Adrenal gland (tissue), 12 donors: ENCODE measurements around the gene CCDC142. TPM values are rescaled to one million over a fixed set of nuclear protein-coding genes. Genes with fewer than 3 reads are reported as not detected.
A peak's percentile ranks its signal among the peaks of the same experiment; 100 is the strongest.
"Not testable (repeated sequence)": the region's sequence is repeated elsewhere in the genome, so short reads cannot be mapped to it uniquely, and the experiment has no call there.

Source experiments
- DNase-seq, 7 donors: peaks; one replicate each; pipeline ENCODE4 v3.0.0-alpha.2; 2019 to 2020
- H3K27ac ChIP-seq, 5 donors: fragments of 200-600 bp; sonication (generic) in 4 of 5; 1 replicate in 3 of 5; 2 replicates in 2 of 5; pipeline versions ENCODE4 v1.5.1 to v1.8.0; 2016 to 2020; ENCODE audit warnings: mild to moderate bottlenecking in 1 of 5
- H3K27me3 ChIP-seq: fragments of 200-600 bp; 2 replicates; pipeline ENCODE4 v1.8.0; 2021
- H3K36me3 ChIP-seq, 2 donors: fragments of 200-600 bp; replicated peaks in 1 of 2; 1 replicate in 1 of 2; 2 replicates in 1 of 2; pipeline versions ENCODE4 v1.5.1 to v1.8.0; 2018 to 2022
- H3K4me1 ChIP-seq, 2 donors: fragments of 200-600 bp; replicated peaks in 1 of 2; 1 replicate in 1 of 2; 2 replicates in 1 of 2; pipeline versions ENCODE4 v1.5.1 to v1.8.0; 2018 to 2021
- H3K4me3 ChIP-seq, 4 donors: fragments of 200-600 bp; sonication (generic) in 3 of 4; one replicate each; pipeline ENCODE4 v1.5.1; 2016 to 2018
- H3K9me3 ChIP-seq, 3 donors: fragments of 200-600 bp; sonication (generic) in 1 of 3; replicated peaks in 1 of 3; 1 replicate in 2 of 3; 2 replicates in 1 of 3; pipeline versions ENCODE4 v1.5.1 to v1.8.0; 2016 to 2021
- CTCF ChIP-seq, 6 experiments: fragments of 450-650 bp in 4 of 6; fragments of 200-600 bp in 2 of 6; sonication (generic) in 1 of 6; IDR thresholded peaks; 1 replicate in 5 of 6; 2 replicates in 1 of 6; pipeline versions ENCODE4 v1.5.1 to v1.8.0; 2016 to 2021; ENCODE audit warnings: antibody characterized with exemption in 6 of 6, mild to moderate bottlenecking in 2 of 6, moderate library complexity in 1 of 6
- POLR2A ChIP-seq, 2 donors: fragments of 450-650 bp; IDR thresholded peaks; one replicate each; pipeline ENCODE4 v1.6.1; 2017; ENCODE audit warnings: antibody characterized with exemption in 2 of 2, mild to moderate bottlenecking in 2 of 2, moderate library complexity in 1 of 2
- WGBS, 4 donors: extraction: QIAGEN DNeasy Blood & Tissue Kit in 2 of 4; methylation state at CpG; one replicate each; pipeline versions ENCODE4 v1.1.5 to v1.1.7; 2013 to 2017; 5-methylcytosine and 5-hydroxymethylcytosine counted together
- intact Hi-C, 2 donors: fragments of 100-400 bp; cut with DNase I; formaldehyde crosslinking; loops; one replicate each; pipeline versions ENCODE4 v1.14.1 to v1.15.0; 2022 to 2023
- polyA plus RNA-seq, 3 donors: library from polyadenylated mRNA; stranded (reverse); fragments of 200-250 nt in 2 of 3; fragments of 350-450 nt in 1 of 3; fragmentation: Illumina TruSeq in 1 of 3; extraction: RNeasy Lipid Tissue Mini Kit (QIAGEN cat#74804) in 1 of 3; gene quantifications; one replicate each; pipeline ENCODE4 v1.2.3, GENCODE V29; 2013 to 2014
- total RNA-seq, 9 donors: library from RNA; depleted of rRNA in 4 of 9; stranded (reverse); fragments of >200 nt in 4 of 9; fragments of 120-200 nt in 1 of 9; fragmentation: NEBNext Ultra II Directional in 1 of 9; extraction: Animal tissue kit (Norgen Biotek cat#: 25700) in 1 of 9; gene quantifications; one replicate each; pipeline versions ENCODE4 v1.1.0 to v1.2.4, GENCODE V29; 2013 to 2023
- donor health status: healthy with polysubstance abuse.
- donor health status: Bipolar disorder and iron deficiency.
- donor health status: DM: yes; HTN: yes; CAD: no.
- donor health status: DM: no; HTN: no; CAD: no.
- donor health status: DM: no; HTN: no; CAD: no.
- donor health status: DM: yes; HTN: yes; CAD: no.

Gene CCDC142
- total and polyA plus RNA-seq, 12 donors = 3.2 to 46.0 (median 12.3) TPM

- Histone ChIP-seq H3K36me3 (peaks cover 0 to 31% of the 10 kb centered on the region in 2 donors), H3K4me1 (peaks cover 13 to 20% of the 10 kb centered on the region in 2 donors), H3K27ac (no peak overlapping the region), H3K27me3 (no peaks in the 10 kb centered on the region), H3K9me3 (no peaks in the 10 kb centered on the region), H3K4me3 (no peak overlapping the region)
- TF ChIP-seq CTCF (IDR thresholded peaks at IDR 0.05) (no peak), POLR2A (IDR thresholded peaks at IDR 0.05) (no peak)
- 81 to 95% (median 91%) methylated on average over 2 of the region's 2 CpGs for WGBS, 4 donors
- intact Hi-C loops = loop anchor here in 1 of 2 donors (5.0 kb wide), 1 partner anchor 41 kb away; the partner anchor contains the start of genes AUP1, DQX1 and HTRA2
- no peak for DNase-seq
These were observed 3.3 kb upstream of the CCDC142 start for GRCh38 chr2:74486141-74486540.

- 65 to 74% (median 70%) methylated on average over 19 of the region's 19 CpGs for WGBS, 4 donors
- not testable (repeated sequence) for H3K27ac ChIP-seq, H3K9me3 ChIP-seq, DNase-seq, H3K27me3 ChIP-seq
- H3K4me3 ChIP-seq = peak overlapping the region in 3 of 4 donors; percentile 72 to 94 (median 84)
- H3K36me3 ChIP-seq = peaks cover 0 to 31% of the 10 kb centered on the region in 2 donors
- intact Hi-C loops = loop anchor here (5.0 kb wide), 1 partner anchor 104 kb away; no protein-coding TSS in a partner anchor
- H3K4me1 ChIP-seq = peaks cover 13 to 25% of the 10 kb centered on the region in 2 donors
These were observed 922 bp upstream of the CCDC142 start for GRCh38 chr2:74483675-74484164.

GRCh38 chr2:74481961-74482800, 617 bp downstream of the CCDC142 start:
- Histone ChIP-seq H3K9me3 (no peaks in the 10 kb centered on the region), H3K4me1 (peaks cover 13 to 25% of the 10 kb centered on the region in 2 donors), H3K27ac (peak overlapping the region in 4 of 5 donors; percentile 74 to 93 (median 87)), H3K36me3 (peaks cover 0 to 30% of the 10 kb centered on the region in 2 donors), H3K27me3 (no peaks in the 10 kb centered on the region), H3K4me3 (peak overlapping the region; percentile 72 to 99 (median 89))
- DNase-seq = peak in 5 of 7 donors; percentile 37 to 68 (median 55)
- intact Hi-C loops = loop anchor here (5.0 kb wide), 1 partner anchor 105 kb away; no protein-coding TSS in a partner anchor
- WGBS, 4 donors = 1 to 8% (median 2%) methylated on average over 12 to 80 of the region's 80 CpGs
- TF ChIP-seq POLR2A (IDR thresholded peaks at IDR 0.05) (no peak), CTCF (IDR thresholded peaks at IDR 0.05) (no peak)

- H3K27ac ChIP-seq = no peak overlapping the region
- H3K4me3 ChIP-seq = peak overlapping the region in 2 of 4 donors; percentile 72 to 94
- H3K27me3 ChIP-seq = no peaks in the 10 kb centered on the region
- H3K9me3 ChIP-seq = no peaks in the 10 kb centered on the region
- H3K36me3 ChIP-seq = peaks cover 0 to 23% of the 10 kb centered on the region in 2 donors
- DNase-seq = no peak
- WGBS, 4 donors = 49 to 72% (median 64%) methylated on average over 2 to 3 of the region's 3 CpGs
- H3K4me1 ChIP-seq = peaks cover 13 to 25% of the 10 kb centered on the region in 2 donors
- intact Hi-C loops = loop anchor here (5.0 kb wide), 1 partner anchor 106 kb away; no protein-coding TSS in a partner anchor
- TF ChIP-seq CTCF (IDR thresholded peaks at IDR 0.05) (no peak), POLR2A (IDR thresholded peaks at IDR 0.05) (no peak)
These were observed 1.4 kb downstream of the CCDC142 start for GRCh38 chr2:74481431-74481830.
